Spleen (tissue), 11 donors: Measurements from ENCODE around the gene FES. TPM values are rescaled to one million over a fixed set of nuclear protein-coding genes. Genes with fewer than 3 reads are reported as not detected.
A peak's percentile ranks its signal among the peaks of the same experiment; 100 is the strongest.

Experiments
- DNase-seq: peaks from one replicate; pipeline ENCODE4 v3.0.0-alpha.2; 2020
- H3K27ac ChIP-seq, 8 donors: fragments of 200-600 bp; sonication (generic) in 7 of 8; 1 replicate in 4 of 8; 2 replicates in 4 of 8; pipeline versions ENCODE4 v1.5.0 to v1.8.0; 2016 to 2021; ENCODE audit warnings: inconsistent platforms in 4 of 8, mild to moderate bottlenecking in 4 of 8, moderate library complexity in 1 of 8
- H3K27me3 ChIP-seq, 7 donors: fragments of 200-600 bp; sonication (generic) in 6 of 7; replicated peaks in 1 of 7; 1 replicate in 4 of 7; 2 replicates in 3 of 7; pipeline versions ENCODE4 v1.5.0 to v1.8.0; 2016 to 2021; ENCODE audit warnings: inconsistent platforms in 3 of 7, mild to moderate bottlenecking in 1 of 7
- H3K36me3 ChIP-seq, 6 donors: fragments of 200-600 bp; sonication (generic) in 5 of 6; 1 replicate in 4 of 6; 2 replicates in 2 of 6; pipeline versions ENCODE4 v1.5.0 to v1.8.0; 2016 to 2021; ENCODE audit warnings: inconsistent platforms in 2 of 6
- H3K4me1 ChIP-seq, 6 donors: fragments of 200-600 bp; sonication (generic) in 5 of 6; 1 replicate in 3 of 6; 2 replicates in 3 of 6; pipeline versions ENCODE4 v1.5.0 to v1.8.0; 2016 to 2021; ENCODE audit warnings: inconsistent platforms in 3 of 6
- H3K4me3 ChIP-seq, 8 donors: fragments of 200-600 bp; sonication (generic) in 7 of 8; 1 replicate in 4 of 8; 2 replicates in 4 of 8; pipeline versions ENCODE4 v1.5.0 to v1.8.0; 2016 to 2021; ENCODE audit warnings: inconsistent platforms in 4 of 8, mild to moderate bottlenecking in 4 of 8, moderate library complexity in 2 of 8
- H3K9me3 ChIP-seq, 8 donors: fragments of 200-600 bp; sonication (generic) in 7 of 8; 1 replicate in 4 of 8; 2 replicates in 4 of 8; pipeline versions ENCODE4 v1.5.0 to v1.8.0; 2016 to 2021; ENCODE audit warnings: inconsistent platforms in 4 of 8
- POLR2A ChIP-seq, 3 donors: fragments of 450-650 bp; IDR thresholded peaks; one replicate each; pipeline ENCODE4 v1.5.1; 2017; ENCODE audit warnings: antibody characterized with exemption in 3 of 3, mild to moderate bottlenecking in 1 of 3
- POLR2AphosphoS5 ChIP-seq, 3 donors: sonication (generic); formaldehyde crosslinking; IDR thresholded peaks; one replicate each; pipeline ENCODE4 v1.5.1; 2017; ENCODE audit warnings: antibody characterized with exemption in 3 of 3
- WGBS, 5 donors: extraction: QIAGEN DNeasy Blood & Tissue Kit in 3 of 5; methylation state at CpG; one replicate each; pipeline versions ENCODE4 v1.1.5 to v1.1.7; 2013 to 2018; 5-methylcytosine and 5-hydroxymethylcytosine counted together
- intact Hi-C: fragments of 100-400 bp; cut with DNase I; formaldehyde crosslinking; loops from one replicate; pipeline ENCODE4 v1.15.0; 2023; ENCODE audit warnings: low total_unique reads
- polyA plus RNA-seq, 3 donors: library from polyadenylated mRNA; stranded (reverse); fragments of 200-250 nt; gene quantifications; one replicate each; pipeline ENCODE4 v1.2.1, GENCODE V29; 2013
- total RNA-seq, 7 donors: library from RNA; depleted of rRNA in 3 of 7; stranded (reverse); fragments of >200 nt in 3 of 7; fragmentation: NEBNext Ultra II Directional in 4 of 7; extraction: Animal tissue kit (Norgen Biotek cat#: 25700) in 4 of 7; gene quantifications; one replicate each; pipeline versions ENCODE4 v1.1.0 to v1.2.1, GENCODE V29; 2016 to 2021
- TF ChIP-seq, protein P1 (sequence below), 11 experiments: fragments of 200-600 bp in 7 of 11; fragments of 450-650 bp in 4 of 11; sonication (generic) in 4 of 11; IDR thresholded peaks in 8 of 11; conservative IDR thresholded peaks in 3 of 11; 1 replicate in 7 of 11; 2 replicates in 4 of 11; pipeline versions ENCODE4 v1.4.0 to v1.8.0; 2016 to 2021; ENCODE audit warnings: antibody characterized with exemption in 11 of 11, inconsistent platforms in 4 of 11, mild to moderate bottlenecking in 1 of 11
- donor health status: healthy with polysubstance abuse.
- donor health status: DM: no; HTN: no; CAD: no; lungs with moderate emphysema.
- donor health status: DM: no; HTN: no; CAD: no.
- donor health status: Bipolar disorder and iron deficiency.
- donor health status: healthy.
- donor health status: DM: no; HTN: no; CAD: no.
- donor health status: DM: yes; HTN: yes; CAD: no.

Gene FES
- total and polyA plus RNA-seq, 10 donors, result 39.5 to 369 (median 240) TPM

DNA sequence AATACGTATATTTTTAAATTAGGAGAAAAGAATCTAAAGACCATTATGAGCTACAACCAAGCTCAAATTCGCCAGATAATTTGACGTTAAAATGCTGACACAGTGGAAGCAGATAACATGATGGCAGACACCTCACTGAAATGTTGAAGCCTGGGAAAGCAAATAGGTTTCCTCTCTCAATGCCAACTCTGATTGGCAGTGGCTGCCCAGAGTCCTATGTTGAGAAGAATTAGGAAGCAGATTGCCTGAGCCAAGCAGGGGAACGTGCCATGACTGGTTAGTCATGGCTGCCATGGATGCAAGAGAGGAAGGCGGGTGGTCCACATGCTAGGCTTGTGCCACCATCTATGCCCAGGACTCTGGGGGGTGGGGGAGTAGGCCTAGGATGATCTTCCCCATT, 54.0 kb downstream of the FES start:
- WGBS, 5 donors, result 93 to 97% (median 95%) methylated on average over 5 of the region's 5 CpGs
- no peaks in the 10 kb centered on the region for H3K9me3 ChIP-seq
- no peak overlapping the region for H3K4me3 ChIP-seq
- DNase-seq, result peak; percentile 46
- no peak overlapping the region for H3K27ac ChIP-seq
- TF ChIP-seq POLR2AphosphoS5 (IDR thresholded peaks at IDR 0.05) (no peak), POLR2A (IDR thresholded peaks at IDR 0.05) (no peak)
- TF ChIP-seq, protein P1, sequence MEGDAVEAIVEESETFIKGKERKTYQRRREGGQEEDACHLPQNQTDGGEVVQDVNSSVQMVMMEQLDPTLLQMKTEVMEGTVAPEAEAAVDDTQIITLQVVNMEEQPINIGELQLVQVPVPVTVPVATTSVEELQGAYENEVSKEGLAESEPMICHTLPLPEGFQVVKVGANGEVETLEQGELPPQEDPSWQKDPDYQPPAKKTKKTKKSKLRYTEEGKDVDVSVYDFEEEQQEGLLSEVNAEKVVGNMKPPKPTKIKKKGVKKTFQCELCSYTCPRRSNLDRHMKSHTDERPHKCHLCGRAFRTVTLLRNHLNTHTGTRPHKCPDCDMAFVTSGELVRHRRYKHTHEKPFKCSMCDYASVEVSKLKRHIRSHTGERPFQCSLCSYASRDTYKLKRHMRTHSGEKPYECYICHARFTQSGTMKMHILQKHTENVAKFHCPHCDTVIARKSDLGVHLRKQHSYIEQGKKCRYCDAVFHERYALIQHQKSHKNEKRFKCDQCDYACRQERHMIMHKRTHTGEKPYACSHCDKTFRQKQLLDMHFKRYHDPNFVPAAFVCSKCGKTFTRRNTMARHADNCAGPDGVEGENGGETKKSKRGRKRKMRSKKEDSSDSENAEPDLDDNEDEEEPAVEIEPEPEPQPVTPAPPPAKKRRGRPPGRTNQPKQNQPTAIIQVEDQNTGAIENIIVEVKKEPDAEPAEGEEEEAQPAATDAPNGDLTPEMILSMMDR (IDR thresholded peaks at IDR 0.05 in 8 of 11, conservative IDR thresholded peaks at IDR 0.05 in 3 of 11), result no peak
- H3K36me3 ChIP-seq, result peaks cover 2 to 70% (median 55%) of the 10 kb centered on the region in 6 donors
- peaks cover 21 to 42% (median 32%) of the 10 kb centered on the region in 6 donors for H3K4me1 ChIP-seq
- H3K27me3 ChIP-seq, result no peaks in the 10 kb centered on the region
- intact Hi-C loops, result no loop called here

DNA sequence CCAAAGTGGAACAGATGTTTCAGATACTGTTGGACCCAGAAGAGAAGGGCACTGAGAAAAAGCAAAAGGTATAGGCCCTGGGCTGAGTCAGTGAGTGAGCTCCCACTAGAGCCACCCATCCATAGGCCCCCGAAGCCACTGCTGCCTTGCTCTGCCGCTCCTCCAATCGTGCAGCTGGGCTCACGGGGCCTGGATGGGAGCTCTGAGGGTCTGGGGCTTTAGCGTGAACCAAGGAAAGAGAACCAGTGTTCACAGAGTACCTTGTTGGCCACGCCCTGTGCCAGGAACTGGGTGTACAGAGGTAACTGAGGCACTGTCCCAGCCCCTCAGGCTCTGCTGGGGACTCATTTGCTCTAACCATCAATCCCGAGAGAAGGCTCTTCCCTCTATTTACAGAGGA, 55.5 kb downstream of the FES start:
- Histone ChIP-seq H3K27ac (no peak overlapping the region), H3K36me3 (peaks cover 6 to 85% (median 70%) of the 10 kb centered on the region in 6 donors), H3K4me3 (no peak overlapping the region), H3K9me3 (no peaks in the 10 kb centered on the region), H3K27me3 (no peaks in the 10 kb centered on the region), H3K4me1 (peaks cover 12 to 27% (median 20%) of the 10 kb centered on the region in 6 donors)
- no peak for DNase-seq
- intact Hi-C loops, result no loop called here
- TF ChIP-seq POLR2AphosphoS5 (IDR thresholded peaks at IDR 0.05) (no peak), POLR2A (IDR thresholded peaks at IDR 0.05) (no peak)
- TF ChIP-seq, protein P1 (IDR thresholded peaks at IDR 0.05 in 8 of 11, conservative IDR thresholded peaks at IDR 0.05 in 3 of 11), result no peak
- 77 to 98% (median 90%) methylated on average over 6 to 7 of the region's 7 CpGs for WGBS, 5 donors

DNA sequence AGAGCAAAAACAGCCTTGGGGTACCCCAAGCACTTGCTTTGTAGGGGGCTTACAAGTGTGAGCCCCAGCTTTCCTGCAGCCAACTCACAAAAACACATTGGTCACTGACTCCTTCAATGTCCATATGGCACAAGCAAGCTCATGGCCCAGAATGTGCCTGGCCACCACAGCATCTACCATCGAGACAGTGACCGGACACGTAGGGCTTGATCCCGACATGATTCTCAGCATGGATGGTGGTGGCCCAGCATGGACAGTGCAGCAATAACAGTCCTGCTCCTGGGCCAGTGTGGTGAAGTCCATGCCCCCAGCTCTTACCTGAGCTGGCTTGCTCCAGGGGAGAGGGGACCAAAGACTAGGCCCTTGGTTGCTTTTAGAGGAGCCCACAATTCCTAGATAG, 56.7 kb downstream of the FES start:
- H3K4me1 ChIP-seq, result peaks cover 5 to 17% (median 11%) of the 10 kb centered on the region in 6 donors
- TF ChIP-seq, protein P1 (IDR thresholded peaks at IDR 0.05 in 8 of 11, conservative IDR thresholded peaks at IDR 0.05 in 3 of 11), result no peak
- no peak for TF ChIP-seq POLR2A (IDR thresholded peaks at IDR 0.05)
- H3K4me3 ChIP-seq, result no peak overlapping the region
- H3K36me3 ChIP-seq, result peaks cover 9 to 98% (median 78%) of the 10 kb centered on the region in 6 donors
- no peak for DNase-seq
- intact Hi-C loops, result no loop called here
- 94 to 100% (median 97%) methylated on average over 4 of the region's 4 CpGs for WGBS, 5 donors
- no peaks in the 10 kb centered on the region for H3K27me3 ChIP-seq
- no peak overlapping the region for H3K27ac ChIP-seq
- H3K9me3 ChIP-seq, result no peaks in the 10 kb centered on the region

DNA sequence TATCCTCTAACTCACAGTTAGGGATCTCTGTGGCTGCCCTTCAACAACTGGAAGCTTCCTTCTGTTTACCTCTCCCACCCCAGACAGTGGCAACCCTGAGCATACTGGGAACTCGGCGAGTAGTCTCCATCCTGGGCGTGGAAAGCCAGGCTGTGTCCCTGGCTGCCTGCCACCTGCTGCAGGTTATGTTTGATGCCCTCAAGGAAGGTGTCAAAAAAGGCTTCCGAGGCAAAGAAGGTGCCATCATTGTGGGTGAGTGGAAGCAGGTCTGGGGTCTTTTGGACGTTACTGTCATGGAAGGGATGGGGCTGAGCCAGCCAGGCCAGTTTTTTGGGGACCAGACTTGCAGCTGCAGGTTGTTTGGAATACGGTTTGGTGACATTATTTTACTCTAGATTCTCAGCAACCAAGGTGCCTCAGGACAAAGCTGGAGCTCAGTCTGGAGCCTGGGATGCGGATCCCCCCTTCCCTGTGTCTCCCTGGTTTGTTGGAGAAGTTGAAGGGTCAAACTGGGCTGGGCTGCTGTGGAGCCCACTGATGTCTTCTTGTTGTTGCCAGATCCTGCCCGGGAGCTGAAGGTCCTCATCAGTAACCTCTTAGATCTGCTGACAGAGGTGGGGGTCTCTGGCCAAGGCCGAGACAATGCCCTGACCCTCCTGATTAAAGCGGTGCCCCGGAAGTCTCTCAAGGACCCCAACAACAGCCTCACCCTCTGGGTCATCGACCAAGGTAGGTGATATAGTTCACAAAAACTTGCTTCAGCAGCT, 58.2 kb downstream of the FES start:
- intact Hi-C loops, result no loop called here
- no peak overlapping the region for H3K4me3 ChIP-seq
- WGBS, 5 donors, result 82 to 93% (median 90%) methylated on average over 12 of the region's 12 CpGs
- TF ChIP-seq, protein P1 (IDR thresholded peaks at IDR 0.05 in 8 of 11, conservative IDR thresholded peaks at IDR 0.05 in 3 of 11), result no peak
- TF ChIP-seq POLR2A (IDR thresholded peaks at IDR 0.05) (no peak), POLR2AphosphoS5 (IDR thresholded peaks at IDR 0.05) (no peak)
- peaks cover 0 to 4% (median 0%) of the 10 kb centered on the region in 6 donors for H3K4me1 ChIP-seq
- no peak for DNase-seq
- H3K9me3 ChIP-seq, result no peaks in the 10 kb centered on the region
- no peaks in the 10 kb centered on the region for H3K27me3 ChIP-seq
- no peak overlapping the region for H3K27ac ChIP-seq
- peaks cover 9 to 100% (median 92%) of the 10 kb centered on the region in 6 donors for H3K36me3 ChIP-seq
